SU-DHL-6 (cell line): ENCODE measurements around the gene SERPINA12.

Experiments
- H2AFZ ChIP-seq: fragments of 200-600 bp; sonication (generic); 2 replicates; pipeline ENCODE4 v1.6.1; 2014; ENCODE audit warnings: low read depth, mild to moderate bottlenecking, moderate library complexity, mixed read lengths, antibody characterized with exemption, low read length; ENCODE audit not compliant: severe bottlenecking
- H3F3A ChIP-seq: fragments of 200-600 bp; shearing (Covaris generic); 2 replicates; pipeline ENCODE4 v1.6.0; 2016; ENCODE audit warnings: antibody characterized with exemption, mild to moderate bottlenecking; ENCODE audit not compliant: insufficient read depth
- H3K27ac ChIP-seq: fragments of 200-600 bp; sonication (generic); 2 replicates; pipeline ENCODE4 v1.5.1; 2016; ENCODE audit warnings: low read depth, mild to moderate bottlenecking, low read length, moderate library complexity, mixed read lengths
- H3K27me3 ChIP-seq: fragments of 200-600 bp; sonication (generic), shearing (Covaris generic); 2 replicates; pipeline ENCODE4 v1.6.0; 2014; ENCODE audit warnings: mild to moderate bottlenecking, low read length
- H3K36me3 ChIP-seq: fragments of 200-600 bp; sonication (generic); 2 replicates; pipeline ENCODE4 v1.6.1; 2014; ENCODE audit warnings: mild to moderate bottlenecking, low read length, mixed read lengths
- H3K4me2 ChIP-seq: fragments of 300-600, 200-600 bp; shearing (Covaris generic), sonication (generic); 2 replicates; pipeline ENCODE4 v1.6.0; 2014; ENCODE audit warnings: low read length, low read depth, mild to moderate bottlenecking; ENCODE audit not compliant: poor library complexity, severe bottlenecking
- H3K4me3 ChIP-seq: fragments of 200-600 bp; sonication (generic); 2 replicates; pipeline ENCODE4 v1.5.1; 2014; ENCODE audit warnings: antibody characterized with exemption, low read length, mild to moderate bottlenecking, mixed read lengths; ENCODE audit not compliant: insufficient read depth, poor library complexity, severe bottlenecking
- H3K79me2 ChIP-seq: fragments of 200-600 bp; sonication (generic); 2 replicates; pipeline ENCODE4 v1.6.1; 2014; ENCODE audit warnings: mild to moderate bottlenecking, low read length, moderate library complexity; ENCODE audit not compliant: insufficient read depth
- H3K9ac ChIP-seq: fragments of 200-600 bp; sonication (generic); 2 replicates; pipeline ENCODE4 v1.7.0; 2014; ENCODE audit warnings: mild to moderate bottlenecking, low read length
- H3K9me2 ChIP-seq: fragments of 200-600 bp; sonication (generic); replicated peaks from 2 replicates; pipeline ENCODE4 v1.6.1; 2014; ENCODE audit warnings: low read length; ENCODE audit not compliant: insufficient read depth
- H3K9me3 ChIP-seq: fragments of 200-600 bp; sonication (generic); 2 replicates; pipeline ENCODE4 v1.6.1; 2014; ENCODE audit warnings: low read length, mixed read lengths; ENCODE audit not compliant: insufficient read depth
- H4K20me1 ChIP-seq: fragments of 200-600 bp; sonication (generic); 2 replicates; pipeline ENCODE4 v1.6.1; 2014; ENCODE audit warnings: low read depth, mild to moderate bottlenecking, antibody characterized with exemption, low read length, moderate library complexity, mixed read lengths
- EZH2phosphoT487 ChIP-seq: fragments of 200-600 bp; sonication (generic), shearing (Covaris generic); conservative IDR thresholded peaks from 2 replicates; pipeline ENCODE4 v1.6.1; 2018; ENCODE audit warnings: mild to moderate bottlenecking, antibody characterized with exemption, low read length, moderate library complexity, mixed read lengths
- TF ChIP-seq, protein P1 (sequence below): fragments of 200-600 bp; sonication (generic); IDR thresholded peaks from one replicate; pipeline ENCODE4 v1.5.1; 2017; ENCODE audit warnings: antibody characterized with exemption, mild to moderate bottlenecking, low read length, moderate library complexity; ENCODE audit not compliant: insufficient read depth, poor library complexity, severe bottlenecking

SERPINA12 gene

DNA sequence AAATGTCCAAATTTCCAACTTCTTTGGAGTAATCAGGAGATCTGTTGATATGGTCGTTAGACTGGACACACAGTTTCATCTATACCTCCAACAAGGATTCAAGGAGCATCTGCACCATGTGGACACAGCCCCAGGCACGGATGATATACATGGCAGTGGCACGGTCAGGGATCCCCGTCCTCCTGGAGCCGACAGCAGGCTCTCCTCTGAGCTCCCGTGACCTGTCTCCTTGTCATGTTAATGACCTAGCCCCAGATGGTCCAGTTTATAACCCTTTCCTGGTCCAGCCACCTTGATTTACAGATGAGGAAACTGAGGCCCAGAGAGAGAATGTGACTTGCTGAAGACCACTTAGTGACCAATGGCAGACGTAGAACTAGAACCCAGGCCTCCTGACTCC is 35.5 kb upstream of the SERPINA12 start:
- H3K79me2 ChIP-seq: no peaks in the 10 kb centered on the region
- no peak for TF ChIP-seq EZH2phosphoT487
- TF ChIP-seq, protein P1, sequence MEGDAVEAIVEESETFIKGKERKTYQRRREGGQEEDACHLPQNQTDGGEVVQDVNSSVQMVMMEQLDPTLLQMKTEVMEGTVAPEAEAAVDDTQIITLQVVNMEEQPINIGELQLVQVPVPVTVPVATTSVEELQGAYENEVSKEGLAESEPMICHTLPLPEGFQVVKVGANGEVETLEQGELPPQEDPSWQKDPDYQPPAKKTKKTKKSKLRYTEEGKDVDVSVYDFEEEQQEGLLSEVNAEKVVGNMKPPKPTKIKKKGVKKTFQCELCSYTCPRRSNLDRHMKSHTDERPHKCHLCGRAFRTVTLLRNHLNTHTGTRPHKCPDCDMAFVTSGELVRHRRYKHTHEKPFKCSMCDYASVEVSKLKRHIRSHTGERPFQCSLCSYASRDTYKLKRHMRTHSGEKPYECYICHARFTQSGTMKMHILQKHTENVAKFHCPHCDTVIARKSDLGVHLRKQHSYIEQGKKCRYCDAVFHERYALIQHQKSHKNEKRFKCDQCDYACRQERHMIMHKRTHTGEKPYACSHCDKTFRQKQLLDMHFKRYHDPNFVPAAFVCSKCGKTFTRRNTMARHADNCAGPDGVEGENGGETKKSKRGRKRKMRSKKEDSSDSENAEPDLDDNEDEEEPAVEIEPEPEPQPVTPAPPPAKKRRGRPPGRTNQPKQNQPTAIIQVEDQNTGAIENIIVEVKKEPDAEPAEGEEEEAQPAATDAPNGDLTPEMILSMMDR: no peak
- no peak overlapping the region for H3K27ac ChIP-seq
- no peak overlapping the region for H3K4me2 ChIP-seq
- no peak overlapping the region for H2AFZ ChIP-seq
- H3K9me3 ChIP-seq: no peaks in the 10 kb centered on the region
- H3K27me3 ChIP-seq: no peaks in the 10 kb centered on the region
- no peaks in the 10 kb centered on the region for H3F3A ChIP-seq
- no peak overlapping the region for H3K9ac ChIP-seq
- H3K9me2 ChIP-seq: no peaks in the 10 kb centered on the region
- H4K20me1 ChIP-seq: no peaks in the 10 kb centered on the region
- no peaks in the 10 kb centered on the region for H3K36me3 ChIP-seq
- no peak overlapping the region for H3K4me3 ChIP-seq

DNA sequence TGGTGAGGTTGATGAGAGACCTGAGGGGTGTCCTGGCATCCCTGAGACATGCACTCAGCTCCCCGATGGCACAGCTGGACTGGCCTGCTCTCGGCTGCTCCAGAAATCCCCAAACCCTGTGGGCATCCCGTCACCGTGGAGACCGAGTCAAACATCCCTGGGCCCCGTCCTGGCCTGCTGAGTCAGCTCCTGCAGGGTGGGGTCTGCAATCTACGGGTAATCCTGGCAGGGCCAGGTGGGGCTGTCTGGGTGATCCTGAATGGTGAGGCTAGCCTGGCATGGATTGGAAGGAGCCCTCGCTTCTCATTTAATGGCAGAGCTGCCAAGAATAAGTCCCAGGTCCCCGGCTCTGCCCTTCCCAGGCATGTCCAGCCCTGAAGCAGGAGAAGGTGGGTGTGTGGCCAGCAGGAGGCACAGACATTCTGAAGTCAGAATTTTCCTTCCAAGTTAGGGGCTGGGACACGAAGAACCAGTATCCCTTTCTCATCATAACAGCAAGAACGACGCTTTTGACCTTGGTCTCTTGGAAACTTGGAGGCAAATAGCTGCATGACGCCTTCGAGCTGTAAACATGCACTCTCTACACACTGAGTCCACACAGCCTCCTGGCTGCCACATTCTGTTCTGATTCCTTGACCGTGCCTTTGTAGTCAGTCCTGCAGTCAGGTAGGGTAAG is 34.3 kb upstream of the SERPINA12 start:
- no peaks in the 10 kb centered on the region for H3K9me2 ChIP-seq
- H3K79me2 ChIP-seq: no peaks in the 10 kb centered on the region
- no peaks in the 10 kb centered on the region for H3F3A ChIP-seq
- no peaks in the 10 kb centered on the region for H3K36me3 ChIP-seq
- no peak overlapping the region for H3K9ac ChIP-seq
- no peak overlapping the region for H3K27ac ChIP-seq
- no peak overlapping the region for H3K4me2 ChIP-seq
- TF ChIP-seq, protein P1: no peak
- no peak for TF ChIP-seq EZH2phosphoT487
- no peak overlapping the region for H2AFZ ChIP-seq
- no peaks in the 10 kb centered on the region for H3K27me3 ChIP-seq
- H3K4me3 ChIP-seq: no peak overlapping the region
- no peaks in the 10 kb centered on the region for H3K9me3 ChIP-seq
- no peaks in the 10 kb centered on the region for H4K20me1 ChIP-seq

DNA sequence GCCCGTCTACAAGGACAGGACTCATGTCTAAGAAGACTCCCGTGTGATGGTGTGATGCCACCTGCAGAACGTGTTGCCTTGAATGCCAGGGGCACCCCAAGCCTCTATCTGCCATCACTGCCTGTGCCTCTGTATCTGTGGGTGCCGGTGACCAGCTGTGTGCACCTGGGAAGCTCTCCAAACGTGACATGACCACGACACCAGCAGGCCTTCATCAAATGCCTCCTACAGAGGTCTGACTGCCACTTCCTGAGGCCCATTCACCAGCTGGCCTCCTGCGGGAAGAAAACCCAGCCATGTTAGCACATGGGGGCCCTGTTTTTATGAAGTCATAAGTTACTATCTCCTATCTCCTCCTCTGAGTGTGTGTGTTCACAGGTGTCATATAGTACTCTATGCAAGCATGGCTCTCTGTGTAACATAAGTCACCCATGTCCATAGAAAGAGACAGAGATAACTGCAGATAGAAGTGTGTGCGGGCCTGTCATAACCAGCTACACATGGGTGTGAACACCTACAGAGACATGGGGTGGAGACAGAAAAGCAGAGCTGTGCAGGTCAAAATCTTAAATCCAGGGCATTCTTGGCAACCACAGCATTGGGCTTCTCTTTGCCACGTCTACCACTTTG is 33.7 kb upstream of the SERPINA12 start:
- TF ChIP-seq, protein P1: no peak
- TF ChIP-seq EZH2phosphoT487: no peak
- H3K4me2 ChIP-seq: no peak overlapping the region
- H3K4me3 ChIP-seq: no peak overlapping the region

More for the DNA sequence above, 33.7 kb upstream of the SERPINA12 start:
- H2AFZ ChIP-seq: no peak overlapping the region
- H3K79me2 ChIP-seq: no peaks in the 10 kb centered on the region
- H4K20me1 ChIP-seq: no peaks in the 10 kb centered on the region
- H3K9me3 ChIP-seq: no peaks in the 10 kb centered on the region
- H3K9ac ChIP-seq: no peak overlapping the region
- no peaks in the 10 kb centered on the region for H3K27me3 ChIP-seq
- H3F3A ChIP-seq: no peaks in the 10 kb centered on the region
- no peaks in the 10 kb centered on the region for H3K9me2 ChIP-seq
- H3K27ac ChIP-seq: no peak overlapping the region
- H3K36me3 ChIP-seq: no peaks in the 10 kb centered on the region
